ES-I3 (cell line): ENCODE measurements around the gene CD14.
"Not testable (repeated sequence)": the region's sequence is repeated elsewhere in the genome, so short reads cannot be mapped to it uniquely, and the experiment has no call there.

Source experiments
- H3K36me3 ChIP-seq: 2 replicates; pipeline ENCODE4 v1.6.1; 2013; ENCODE audit warnings: mild to moderate bottlenecking, low read length, control low read depth, moderate library complexity; ENCODE audit not compliant: insufficient read depth
- H3K4me1 ChIP-seq: 2 replicates; pipeline ENCODE4 v1.6.1; 2013; ENCODE audit warnings: mild to moderate bottlenecking, control low read depth, low read length; ENCODE audit not compliant: insufficient read depth
- H3K9ac ChIP-seq: 2 replicates; pipeline ENCODE4 v1.6.1; 2013; ENCODE audit warnings: low read depth, mild to moderate bottlenecking, low read length, moderate library complexity
- H3K9me3 ChIP-seq: 2 replicates; pipeline ENCODE4 v1.6.1; 2013; ENCODE audit warnings: mild to moderate bottlenecking, low read length, moderate library complexity; ENCODE audit not compliant: control insufficient read depth, insufficient read depth

The CD14 gene

GRCh38 chr5:140627972-140628371 is 5.0 kb downstream of the CD14 start:
- H3K9me3 ChIP-seq: no peaks in the 10 kb centered on the region
- H3K36me3 ChIP-seq: no peaks in the 10 kb centered on the region
- no peaks in the 10 kb centered on the region for H3K4me1 ChIP-seq
- no peak overlapping the region for H3K9ac ChIP-seq

GRCh38 chr5:140624886-140625285 is 8.1 kb downstream of the CD14 start:
- not testable (repeated sequence) for H3K4me1 ChIP-seq, H3K9ac ChIP-seq

GRCh38 chr5:140623061-140623460 is 9.9 kb downstream of the CD14 start:
- H3K9ac ChIP-seq, H3K4me1 ChIP-seq, H3K9me3 ChIP-seq, H3K36me3 ChIP-seq: not testable (repeated sequence)

More at GRCh38 chr5:140624886-140625285, 8.1 kb downstream of the CD14 start:
- H3K36me3 ChIP-seq, H3K9me3 ChIP-seq: not testable (repeated sequence)

GRCh38 chr5:140622301-140622700 is 10.7 kb downstream of the CD14 start:
- H3K36me3 ChIP-seq: no peaks in the 10 kb centered on the region
- H3K9ac ChIP-seq: no peak overlapping the region
- H3K9me3 ChIP-seq: peaks cover 2% of the 10 kb centered on the region; the same call in 1 of the 2 replicates
- H3K4me1 ChIP-seq: no peaks in the 10 kb centered on the region

- no peak overlapping the region for H3K9ac ChIP-seq
- H3K9me3 ChIP-seq: no peaks in the 10 kb centered on the region
- H3K4me1 ChIP-seq: no peaks in the 10 kb centered on the region
- H3K36me3 ChIP-seq: no peaks in the 10 kb centered on the region
These were observed 21.9 kb downstream of the CD14 start for GRCh38 chr5:140611020-140611521.

- no peak overlapping the region for H3K9ac ChIP-seq
These were observed 23.8 kb downstream of the CD14 start for GRCh38 chr5:140609126-140609525.

GRCh38 chr5:140608722-140609121 is 24.3 kb downstream of the CD14 start:
- Histone ChIP-seq H3K9me3 (no peaks in the 10 kb centered on the region), H3K9ac (no peak overlapping the region), H3K4me1 (no peaks in the 10 kb centered on the region), H3K36me3 (no peaks in the 10 kb centered on the region)

More at GRCh38 chr5:140609126-140609525, 23.8 kb downstream of the CD14 start:
- no peaks in the 10 kb centered on the region for H3K4me1 ChIP-seq
- H3K36me3 ChIP-seq: no peaks in the 10 kb centered on the region
- no peaks in the 10 kb centered on the region for H3K9me3 ChIP-seq

- Histone ChIP-seq H3K9me3 (no peaks in the 10 kb centered on the region), H3K4me1 (no peaks in the 10 kb centered on the region), H3K36me3 (no peaks in the 10 kb centered on the region), H3K9ac (no peak overlapping the region)
These were observed 25.9 kb downstream of the CD14 start for GRCh38 chr5:140607031-140607430.

GRCh38 chr5:140605879-140606278 is 27.1 kb downstream of the CD14 start:
- H3K9me3 ChIP-seq: no peaks in the 10 kb centered on the region
- H3K36me3 ChIP-seq: no peaks in the 10 kb centered on the region
- H3K9ac ChIP-seq: no peak overlapping the region
- no peaks in the 10 kb centered on the region for H3K4me1 ChIP-seq

GRCh38 chr5:140603734-140604133 is 29.2 kb downstream of the CD14 start:
- Histone ChIP-seq H3K9me3 (no peaks in the 10 kb centered on the region), H3K9ac (no peak overlapping the region), H3K36me3 (no peaks in the 10 kb centered on the region), H3K4me1 (no peaks in the 10 kb centered on the region)

GRCh38 chr5:140603446-140603698 is 29.6 kb downstream of the CD14 start:
- not testable (repeated sequence) for H3K36me3 ChIP-seq, H3K9ac ChIP-seq, H3K9me3 ChIP-seq, H3K4me1 ChIP-seq

- no peaks in the 10 kb centered on the region for H3K4me1 ChIP-seq
- H3K36me3 ChIP-seq: no peaks in the 10 kb centered on the region
- H3K9me3 ChIP-seq: no peaks in the 10 kb centered on the region
- H3K9ac ChIP-seq: no peak overlapping the region
These were observed 30.8 kb downstream of the CD14 start for GRCh38 chr5:140602147-140602546.

GRCh38 chr5:140600096-140600495 is 32.9 kb downstream of the CD14 start:
- H3K4me1 ChIP-seq: no peaks in the 10 kb centered on the region
- no peaks in the 10 kb centered on the region for H3K9me3 ChIP-seq
- no peak overlapping the region for H3K9ac ChIP-seq
- no peaks in the 10 kb centered on the region for H3K36me3 ChIP-seq

GRCh38 chr5:140598836-140599235 is 34.1 kb downstream of the CD14 start:
- Histone ChIP-seq H3K9ac (no peak overlapping the region), H3K36me3 (no peaks in the 10 kb centered on the region)

GRCh38 chr5:140596321-140596741 is 36.6 kb downstream of the CD14 start:
- Histone ChIP-seq H3K9me3 (no peaks in the 10 kb centered on the region), H3K4me1 (peaks cover 4% of the 10 kb centered on the region; the same call in 1 of the 2 replicates), H3K9ac (no peak overlapping the region), H3K36me3 (no peaks in the 10 kb centered on the region)

More at GRCh38 chr5:140598836-140599235, 34.1 kb downstream of the CD14 start:
- no peaks in the 10 kb centered on the region for H3K9me3 ChIP-seq
- peaks cover 4% of the 10 kb centered on the region; the same call in 1 of the 2 replicates for H3K4me1 ChIP-seq
